HG02885 (cell line): ENCODE measurements around the gene MID1.

Experiments used
- ATAC-seq: cut with Tn5 transposase; IDR thresholded peaks from one replicate; pipeline ENCODE4 v1.9.1; 2021; ENCODE audit warnings: mild to moderate bottlenecking; ENCODE audit not compliant: unreplicated experiment, poor library complexity

Gene MID1, protein sequence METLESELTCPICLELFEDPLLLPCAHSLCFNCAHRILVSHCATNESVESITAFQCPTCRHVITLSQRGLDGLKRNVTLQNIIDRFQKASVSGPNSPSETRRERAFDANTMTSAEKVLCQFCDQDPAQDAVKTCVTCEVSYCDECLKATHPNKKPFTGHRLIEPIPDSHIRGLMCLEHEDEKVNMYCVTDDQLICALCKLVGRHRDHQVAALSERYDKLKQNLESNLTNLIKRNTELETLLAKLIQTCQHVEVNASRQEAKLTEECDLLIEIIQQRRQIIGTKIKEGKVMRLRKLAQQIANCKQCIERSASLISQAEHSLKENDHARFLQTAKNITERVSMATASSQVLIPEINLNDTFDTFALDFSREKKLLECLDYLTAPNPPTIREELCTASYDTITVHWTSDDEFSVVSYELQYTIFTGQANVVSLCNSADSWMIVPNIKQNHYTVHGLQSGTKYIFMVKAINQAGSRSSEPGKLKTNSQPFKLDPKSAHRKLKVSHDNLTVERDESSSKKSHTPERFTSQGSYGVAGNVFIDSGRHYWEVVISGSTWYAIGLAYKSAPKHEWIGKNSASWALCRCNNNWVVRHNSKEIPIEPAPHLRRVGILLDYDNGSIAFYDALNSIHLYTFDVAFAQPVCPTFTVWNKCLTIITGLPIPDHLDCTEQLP

DNA sequence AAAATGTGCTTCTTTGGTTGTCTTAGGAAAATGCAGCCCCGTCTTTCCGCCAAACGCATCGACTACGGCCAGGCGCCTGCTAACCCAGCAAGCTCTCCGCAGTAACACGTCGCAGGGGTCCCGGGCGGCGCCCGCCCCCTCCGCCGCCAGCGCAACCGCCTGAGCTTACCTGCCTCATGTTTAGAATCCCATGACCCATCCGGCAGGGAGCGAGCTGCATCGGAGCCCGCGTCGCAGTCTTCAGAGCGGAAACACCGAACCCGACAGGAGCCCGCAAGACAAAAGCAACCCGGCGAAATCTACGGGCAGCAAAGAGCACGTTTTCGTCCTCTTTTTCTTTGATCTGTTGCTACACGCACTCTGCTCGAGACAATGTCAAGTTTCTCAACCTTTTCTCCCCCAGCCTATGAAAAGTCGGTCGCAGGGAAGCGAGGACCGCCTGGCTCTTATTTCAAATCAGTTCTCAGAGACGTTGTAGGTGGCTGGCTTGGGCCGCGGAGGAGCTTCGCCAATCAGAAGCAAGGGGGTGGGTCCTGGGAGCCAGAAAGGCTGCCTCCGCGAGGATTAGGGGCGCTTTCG, at the start of gene MID1:
Gene MID1 (minus strand): TSS at position 465 of the 579 bp plus-strand sequence. CDS start 53,038 bp downstream, outside the sequence.
- ATAC-seq = peak; percentile 61

DNA sequence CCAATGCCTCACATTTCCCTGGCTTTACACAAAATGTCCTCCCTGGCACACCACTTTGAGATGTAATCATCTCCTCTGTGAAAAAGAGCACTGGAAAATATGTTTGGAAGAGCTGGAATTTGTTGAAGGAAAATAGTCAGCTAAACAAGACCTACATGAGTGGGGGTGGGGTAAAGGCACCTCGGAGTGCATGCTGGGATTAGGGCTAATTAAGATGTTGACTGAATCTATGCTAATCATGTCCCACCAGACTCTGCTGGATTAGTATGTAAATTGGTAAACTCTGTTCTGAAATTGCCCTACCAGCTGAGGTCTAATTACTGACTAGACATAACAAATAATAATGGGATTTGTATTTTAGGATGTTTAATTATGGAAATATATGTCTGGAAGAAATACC, 46.8 kb upstream of the MID1 start:
- no peak for ATAC-seq

DNA sequence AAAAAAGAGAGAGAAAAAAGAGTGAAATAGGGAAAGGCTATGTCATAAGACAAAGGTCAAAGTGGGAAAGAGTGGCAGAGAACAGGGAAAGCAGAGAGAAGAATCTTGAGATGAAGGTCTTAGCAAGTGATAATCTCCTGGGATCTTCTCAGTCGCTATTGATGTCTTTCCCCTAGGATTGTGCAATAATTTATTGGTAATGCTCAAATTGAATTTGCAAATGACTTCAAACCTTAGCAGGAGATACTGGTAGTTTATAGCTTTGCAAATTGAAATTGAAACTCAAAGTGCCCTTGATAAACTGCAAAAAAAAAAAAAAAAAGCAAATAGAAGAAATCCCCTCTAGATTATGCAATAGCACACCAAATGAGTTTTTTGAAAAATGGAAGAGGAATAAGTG, 45.7 kb upstream of the MID1 start:
- no peak for ATAC-seq

DNA sequence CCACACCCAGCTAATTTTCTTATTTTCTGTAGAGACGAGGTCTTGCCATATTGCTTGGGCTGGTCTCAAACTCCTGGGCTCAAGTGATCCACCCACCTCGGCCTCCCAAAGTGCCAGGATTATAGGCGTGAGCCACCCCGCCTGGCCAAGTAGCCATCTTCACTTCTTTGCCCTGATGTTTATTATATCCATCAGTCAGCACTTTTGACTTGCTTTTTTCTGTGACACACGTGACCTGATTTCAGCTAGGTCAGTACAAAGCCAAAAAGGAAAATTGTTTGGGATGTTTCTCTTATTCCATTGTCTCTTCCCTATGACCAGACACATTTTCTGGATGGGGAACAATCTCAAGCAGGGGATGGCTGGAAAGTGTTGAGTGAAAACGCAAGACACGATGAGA, 45.3 kb upstream of the MID1 start:
- no peak for ATAC-seq

DNA sequence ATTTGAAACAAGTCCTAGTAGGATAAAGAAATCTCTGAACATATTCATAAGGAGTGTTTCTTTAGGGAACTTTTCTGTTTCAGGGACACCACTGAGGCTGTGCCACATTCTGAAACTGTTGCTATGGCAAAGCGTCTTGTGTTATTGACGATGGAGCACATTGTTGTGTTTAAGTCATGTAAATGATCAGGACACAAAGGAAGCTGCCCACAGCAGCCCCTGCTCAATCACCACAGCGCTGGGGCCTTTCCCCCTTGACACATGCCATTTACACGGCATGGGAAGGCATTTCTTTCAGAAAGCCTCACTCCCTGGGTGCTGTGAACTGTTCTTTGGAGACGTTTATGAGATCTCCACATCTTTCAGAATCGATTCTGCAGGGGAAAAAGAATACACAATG, 39.8 kb upstream of the MID1 start:
- ATAC-seq = no peak

DNA sequence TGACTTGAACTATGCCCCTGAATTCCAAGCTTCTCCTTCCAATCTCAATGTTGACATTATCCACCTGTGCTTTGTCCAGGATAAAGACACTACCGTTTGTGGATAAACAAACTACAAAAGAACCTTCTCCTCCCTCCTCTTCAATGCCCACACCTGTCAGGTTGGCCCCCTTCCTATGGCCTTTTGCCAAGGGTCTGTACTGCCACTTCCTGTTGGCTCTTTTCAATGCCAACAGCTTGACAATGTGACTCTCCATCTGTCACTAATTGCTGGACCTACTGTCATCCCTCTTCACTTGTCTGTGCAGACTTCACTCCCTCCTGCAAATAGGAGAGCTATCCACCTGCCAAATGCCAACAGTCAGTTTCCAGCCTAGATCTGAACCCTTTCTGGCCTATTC, 35.8 kb upstream of the MID1 start:
- no peak for ATAC-seq

DNA sequence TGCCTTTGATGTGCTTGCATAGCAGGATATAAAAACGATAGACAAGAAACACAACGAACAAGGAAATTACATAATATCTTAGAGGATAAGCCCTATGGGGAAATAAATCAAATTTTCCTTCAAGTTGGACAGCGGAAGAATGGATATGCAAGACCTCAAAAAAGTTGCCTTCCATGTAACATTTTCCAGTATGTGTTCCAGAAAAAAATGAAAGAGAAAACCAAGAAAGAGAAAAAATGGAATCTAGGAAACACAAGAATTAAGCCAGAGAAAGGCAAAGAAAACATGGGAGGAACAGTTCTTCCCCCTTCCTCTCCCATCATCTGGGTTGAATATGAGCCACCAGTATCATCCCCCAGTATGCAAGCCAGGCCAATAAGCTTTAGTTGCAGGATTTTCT, 34.6 kb upstream of the MID1 start:
- ATAC-seq = no peak

DNA sequence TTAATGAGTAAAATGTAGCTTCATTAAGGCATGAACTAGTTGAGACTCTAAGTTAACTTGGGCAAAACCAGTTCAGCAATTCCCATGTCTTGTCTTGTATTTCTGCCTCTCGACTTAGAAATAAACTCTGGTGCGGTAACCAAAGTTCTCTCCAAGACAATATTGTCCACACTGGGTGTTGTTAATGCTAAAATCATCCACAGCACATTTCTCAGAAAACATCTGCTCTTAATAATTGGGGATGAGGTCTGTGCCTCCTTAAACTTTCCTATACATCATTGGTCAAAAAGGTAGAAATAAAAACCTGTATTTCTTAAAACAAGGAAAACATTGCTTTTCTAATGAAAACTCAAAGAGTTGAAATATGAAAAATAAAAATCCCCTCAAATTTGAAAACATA, 32.9 kb upstream of the MID1 start:
- ATAC-seq = no peak

DNA sequence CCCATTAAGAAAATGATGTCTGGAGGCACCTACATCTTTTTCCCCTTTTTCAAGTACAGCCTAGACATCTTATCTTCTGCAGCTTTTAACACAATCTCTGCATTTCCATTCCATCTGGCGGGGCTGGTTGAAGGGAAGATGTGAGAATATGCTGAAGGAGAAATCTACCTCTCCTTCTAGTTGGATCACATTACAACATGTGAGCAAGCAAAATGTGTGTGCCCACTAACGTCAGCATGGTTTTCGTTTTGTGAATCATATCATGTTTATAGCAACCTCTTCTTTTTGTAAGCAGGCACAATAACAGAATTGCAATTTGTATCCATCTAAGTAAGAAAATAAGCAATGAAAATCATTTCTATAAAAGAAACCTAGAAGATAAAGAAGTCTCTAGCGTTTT, 28.9 kb upstream of the MID1 start:
- no peak for ATAC-seq

DNA sequence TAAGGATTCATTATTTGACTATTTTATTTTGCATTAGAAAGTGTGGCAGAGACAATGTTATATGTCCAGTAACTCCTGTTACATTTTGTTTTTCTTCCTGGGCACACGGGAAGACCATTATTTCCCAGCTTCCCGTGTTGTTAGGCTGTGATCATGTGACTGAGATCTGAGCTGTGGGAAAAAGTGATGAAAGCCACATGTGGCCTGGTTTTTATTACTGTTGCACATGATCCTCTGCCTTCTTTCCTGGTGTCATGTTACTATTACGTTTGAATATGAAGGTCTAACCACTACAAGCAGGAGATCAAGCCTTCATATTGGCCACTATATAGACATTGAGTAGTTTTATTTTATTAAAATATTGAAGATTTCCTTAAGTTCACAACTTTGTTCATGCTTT, 28.2 kb upstream of the MID1 start:
- ATAC-seq = no peak

DNA sequence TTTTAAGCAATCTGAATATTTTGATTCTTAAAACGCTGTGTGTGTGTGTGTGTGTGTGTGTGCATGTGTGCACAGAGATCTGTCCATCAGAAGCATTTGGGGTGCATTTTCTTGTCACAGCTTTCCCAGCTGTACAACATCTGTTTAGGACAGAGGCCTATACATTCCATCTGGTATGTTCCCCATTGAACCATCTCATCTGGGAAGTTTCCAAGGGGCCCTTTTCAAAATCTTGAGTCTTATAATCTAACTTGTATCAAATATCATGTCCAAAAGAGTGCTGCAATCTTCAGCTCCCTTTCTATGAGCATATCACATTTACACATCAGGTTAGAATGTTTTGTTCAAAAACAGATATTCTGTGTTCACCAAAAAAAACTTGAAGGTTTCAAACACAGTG, 16.5 kb upstream of the MID1 start:
- ATAC-seq = no peak

DNA sequence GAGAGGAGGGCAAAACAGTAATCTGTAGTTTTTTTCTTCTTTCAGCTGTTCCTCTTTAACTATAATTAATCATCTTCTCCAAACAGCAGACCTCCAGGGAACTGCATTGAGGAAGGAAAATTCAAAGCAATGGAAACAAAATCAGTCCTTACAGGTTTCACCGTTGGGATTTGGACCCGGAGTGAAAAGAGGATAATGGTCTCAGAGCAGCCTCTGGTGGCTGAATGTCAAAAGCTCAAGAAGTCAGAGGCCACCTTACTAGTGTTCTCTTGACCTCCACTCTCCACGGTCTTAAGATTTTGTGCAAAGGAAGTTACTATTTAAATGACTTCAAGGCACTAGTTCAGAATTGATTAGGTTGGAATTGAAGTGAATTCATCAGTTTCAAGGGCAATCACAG, 16.0 kb upstream of the MID1 start:
- no peak for ATAC-seq

DNA sequence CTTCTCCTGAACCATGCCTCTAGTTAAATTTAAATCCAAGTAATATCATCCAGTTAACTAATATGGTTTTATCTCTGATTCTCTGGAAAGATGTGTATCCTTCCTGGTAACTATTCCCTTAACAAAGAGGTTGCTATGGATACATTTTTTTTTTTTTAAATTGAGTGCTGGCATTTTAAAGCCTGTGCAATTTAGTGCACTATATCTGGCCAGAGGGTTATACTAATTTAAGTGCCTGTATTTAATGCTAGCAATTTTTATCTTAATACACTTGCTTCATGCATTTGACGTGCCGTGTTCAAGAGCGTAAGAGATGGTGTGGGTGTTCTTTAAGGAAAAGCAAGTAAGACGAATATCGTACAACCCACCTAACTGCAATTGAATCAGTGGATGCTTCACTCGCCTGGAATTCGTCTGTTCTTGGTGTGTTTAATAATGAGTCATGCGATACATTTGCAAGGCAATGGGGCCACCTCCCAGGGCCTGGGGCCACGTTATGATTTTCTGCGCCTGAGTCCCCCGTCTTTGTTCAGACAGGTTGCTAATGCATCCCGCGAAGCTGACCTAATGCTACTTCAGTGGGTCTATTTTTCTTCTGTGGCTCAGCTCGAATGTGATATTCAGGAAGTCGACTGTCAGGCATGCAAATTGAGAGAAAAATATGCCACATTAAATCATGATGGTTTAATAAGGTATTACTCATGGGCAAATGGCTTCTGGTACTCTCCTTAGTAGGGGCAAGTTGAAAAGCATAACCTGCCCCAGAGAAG, 14.2 kb upstream of the MID1 start:
- no peak for ATAC-seq

DNA sequence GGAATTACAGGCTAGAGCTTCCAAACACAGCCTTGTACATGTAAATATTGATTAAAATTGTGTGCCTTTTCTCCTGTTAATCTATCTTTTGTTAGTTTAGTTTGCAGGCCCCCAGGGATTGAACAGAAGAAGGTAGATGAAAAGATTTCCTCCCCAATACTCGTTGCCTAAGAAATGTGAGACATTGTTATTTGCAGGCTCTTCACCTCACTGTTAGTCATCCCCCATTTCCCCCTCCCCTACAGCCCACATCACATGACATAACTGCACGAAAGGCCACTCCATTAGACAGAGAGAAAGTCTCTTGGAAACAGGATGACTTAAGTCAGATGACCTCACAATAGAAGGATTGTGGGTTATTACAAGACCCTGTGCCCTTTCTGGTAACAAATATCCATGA, 13.3 kb upstream of the MID1 start:
- no peak for ATAC-seq

DNA sequence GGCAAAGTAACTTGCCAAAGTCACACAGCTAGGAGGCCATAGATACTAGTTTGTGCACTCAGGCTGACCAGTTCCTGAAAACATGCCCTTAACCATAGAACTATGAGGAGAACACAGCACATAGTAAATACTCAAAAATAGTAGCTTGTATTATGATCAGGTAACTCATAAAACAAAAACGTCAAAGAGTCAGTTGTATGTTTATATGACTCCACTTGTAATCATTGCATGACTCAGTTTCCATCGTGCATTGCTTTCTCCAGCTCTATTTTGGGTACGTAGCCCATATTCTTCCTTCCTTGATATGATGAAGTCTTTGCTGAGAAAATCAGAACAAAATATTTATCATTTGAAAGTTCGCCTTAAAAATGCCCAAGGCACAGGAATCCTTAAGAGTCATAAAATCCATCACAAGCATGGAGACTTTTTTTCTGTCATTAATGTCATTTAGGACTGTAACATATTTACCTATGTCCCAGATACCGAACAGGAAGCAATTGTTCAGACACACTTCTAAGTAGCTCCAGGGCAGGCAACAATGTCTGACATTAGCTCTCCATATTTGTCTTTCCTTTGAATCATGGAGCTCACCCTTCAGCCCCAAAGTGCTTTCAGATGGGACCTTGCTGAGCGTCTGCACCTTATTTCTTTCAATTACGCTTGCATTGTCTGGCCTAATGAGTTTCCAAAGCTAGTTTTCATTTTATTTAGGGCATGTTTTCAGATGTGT, 11.2 kb upstream of the MID1 start:
- no peak for ATAC-seq

DNA sequence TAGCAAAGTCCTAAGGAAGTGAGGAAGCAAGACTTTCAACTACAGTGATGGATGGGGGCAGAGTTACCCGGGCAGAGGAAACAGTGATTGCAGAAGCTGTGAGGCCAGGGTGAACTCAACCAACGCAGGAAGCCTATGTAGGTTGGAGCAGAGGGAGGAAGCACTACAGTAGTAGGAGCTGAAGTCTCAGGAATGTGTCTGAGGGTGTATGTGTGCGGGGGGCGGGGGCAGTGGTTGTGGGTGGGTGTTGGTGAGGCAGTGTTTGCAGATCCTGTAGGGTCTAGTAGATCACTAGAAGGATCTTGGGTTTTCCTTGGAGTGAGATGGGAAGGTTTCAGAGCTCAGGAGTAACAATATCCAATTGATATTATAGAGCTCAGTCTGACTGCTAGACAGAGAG, 9.9 kb upstream of the MID1 start:
- no peak for ATAC-seq

DNA sequence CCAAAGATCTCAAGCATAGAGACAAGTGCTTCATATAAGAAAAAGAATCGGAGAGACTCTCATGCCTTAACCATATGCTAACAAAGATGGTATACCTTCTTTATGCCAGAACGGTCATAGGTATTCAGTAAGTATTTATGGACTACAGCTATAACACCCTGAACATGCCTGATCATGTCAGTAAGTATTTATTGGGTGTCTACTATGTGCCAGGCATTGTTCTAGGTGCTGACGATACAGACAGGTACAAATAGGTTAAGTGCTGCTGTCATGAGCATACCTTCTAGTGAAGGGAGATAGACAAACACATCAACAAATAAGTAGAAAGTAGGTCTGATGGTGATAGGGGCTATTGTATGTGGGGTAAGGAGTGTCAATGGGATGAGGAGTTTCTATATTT, 9.5 kb upstream of the MID1 start:
- ATAC-seq = no peak

DNA sequence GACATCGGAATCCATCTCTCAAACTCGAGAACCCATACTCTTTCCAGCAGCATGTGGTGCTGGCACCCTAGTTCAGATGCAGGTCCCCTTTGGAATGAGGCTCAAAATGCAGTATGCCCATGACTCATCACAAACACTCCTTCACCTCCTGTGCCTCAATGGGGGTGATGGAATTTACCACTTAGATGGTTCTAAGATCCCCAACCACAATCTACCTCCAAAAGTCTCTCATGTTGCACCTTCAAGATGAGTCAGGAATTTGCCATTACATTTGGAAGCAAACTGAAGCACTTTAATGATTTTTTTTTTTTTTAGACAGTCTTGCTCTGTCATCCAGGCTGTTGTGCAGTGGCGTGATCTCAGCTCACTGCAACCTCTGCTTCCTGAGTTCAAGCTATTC, 8.5 kb upstream of the MID1 start:
- ATAC-seq = no peak

DNA sequence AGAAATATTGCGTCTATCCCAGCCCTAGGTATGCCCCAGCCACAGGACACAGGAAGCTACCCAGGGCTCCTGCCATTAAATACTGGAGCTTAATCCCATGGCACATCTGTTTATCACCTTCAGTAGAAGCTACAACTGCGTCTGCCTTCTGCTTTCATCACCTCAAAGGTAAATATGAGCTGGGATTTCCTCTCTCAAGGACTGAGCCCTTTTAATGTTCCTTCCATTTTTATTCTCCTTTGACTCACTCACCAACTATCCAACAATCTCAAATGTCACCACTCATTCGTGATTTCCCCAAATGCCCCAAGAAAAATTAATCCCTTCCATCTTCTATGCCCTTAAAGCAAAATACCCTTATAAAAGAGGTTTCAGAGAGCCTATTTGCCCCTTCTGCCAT, 1.8 kb upstream of the MID1 start:
- no peak for ATAC-seq

DNA sequence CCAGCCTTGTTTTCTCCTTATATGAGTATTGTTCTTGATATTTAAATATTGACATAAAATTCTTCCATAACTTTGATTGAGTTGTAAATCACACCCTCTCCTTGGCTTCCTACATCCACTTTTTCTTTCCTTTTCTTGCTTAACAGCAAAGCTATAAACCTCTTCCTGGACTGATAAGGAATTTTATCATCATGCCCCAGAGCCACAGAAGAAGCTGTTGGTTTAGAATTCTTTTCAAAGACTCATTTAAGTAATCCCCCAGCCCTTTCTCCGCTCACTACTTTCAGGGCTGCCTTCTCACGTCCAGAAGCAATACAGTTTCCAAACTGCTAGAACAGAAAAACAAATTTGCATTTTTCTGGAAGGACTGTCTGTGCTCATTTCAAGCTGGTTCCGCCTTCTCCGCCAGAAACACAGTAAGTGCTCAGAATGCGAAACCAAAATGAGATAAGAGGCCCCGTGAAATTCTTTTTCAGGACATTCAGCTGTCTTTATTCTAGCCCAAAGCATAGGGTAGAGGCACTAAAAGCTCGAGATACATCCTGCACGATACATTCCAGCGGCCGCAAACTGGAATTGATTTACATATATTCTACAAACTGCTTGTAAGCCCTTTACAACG, 849 bp downstream of the MID1 start:
- peak; percentile 40 for ATAC-seq
